A549 treated with dexamethasone at 1 μM for 4 hours (cell line): ENCODE data around the gene TTLL8. TPM values are rescaled to one million over a fixed set of nuclear protein-coding genes. Genes with fewer than 3 reads are reported as not detected.

Experiments
- total RNA-seq: library from RNA; stranded (reverse); fragments of 200-300 nt; extraction: Qiagen RNA extraction; gene quantifications from 5 replicates; pipeline ENCODE4 v1.2.3, GENCODE V29; 2022

The TTLL8 gene
- not detected in 5 replicates for total RNA-seq

DNA sequence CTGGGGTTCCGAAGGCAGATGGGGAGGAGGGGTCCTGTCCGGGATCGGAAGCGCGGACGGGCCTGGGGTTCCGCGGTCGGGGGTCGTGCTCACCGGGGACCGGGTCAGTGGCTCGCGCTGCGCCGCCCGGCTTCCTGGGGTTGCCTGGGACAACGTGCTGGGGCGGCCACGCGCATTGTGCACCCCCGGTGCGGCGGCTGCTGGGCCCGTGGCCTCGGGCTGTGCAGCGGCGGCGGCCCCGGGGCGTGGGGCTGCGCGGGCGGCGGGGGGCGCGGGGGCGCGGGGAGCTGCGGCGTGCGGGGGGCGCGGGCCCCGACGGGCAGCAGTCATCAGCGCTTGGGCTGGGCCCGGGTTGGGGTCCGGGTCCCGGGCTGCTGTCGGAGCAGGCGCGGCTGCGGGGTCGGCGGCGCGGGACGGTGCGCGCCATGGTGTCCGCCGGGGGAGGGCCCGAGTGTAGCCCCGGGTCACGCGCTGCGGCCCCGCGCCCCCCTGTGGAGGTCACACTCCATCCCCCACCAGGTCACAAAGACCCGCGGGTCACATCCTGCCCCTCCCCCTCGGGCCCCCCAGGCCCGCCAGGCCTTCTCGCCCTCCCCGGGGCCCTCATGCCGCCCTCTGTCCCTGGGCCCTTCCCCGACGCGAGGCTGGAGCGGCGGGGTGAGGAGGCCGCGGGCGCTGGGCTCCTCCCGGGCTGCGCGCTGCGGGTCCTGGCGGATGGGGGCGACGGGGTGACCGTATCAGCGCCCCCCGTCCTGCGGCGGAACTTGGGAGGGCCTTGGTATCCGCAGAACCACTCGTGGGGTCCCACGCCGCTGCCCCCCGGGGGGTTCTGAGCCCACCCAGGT lies at the start of gene TTLL8:
TTLL8 (minus strand) TSS at position 238 of the 845 bp plus-strand sequence.

DNA sequence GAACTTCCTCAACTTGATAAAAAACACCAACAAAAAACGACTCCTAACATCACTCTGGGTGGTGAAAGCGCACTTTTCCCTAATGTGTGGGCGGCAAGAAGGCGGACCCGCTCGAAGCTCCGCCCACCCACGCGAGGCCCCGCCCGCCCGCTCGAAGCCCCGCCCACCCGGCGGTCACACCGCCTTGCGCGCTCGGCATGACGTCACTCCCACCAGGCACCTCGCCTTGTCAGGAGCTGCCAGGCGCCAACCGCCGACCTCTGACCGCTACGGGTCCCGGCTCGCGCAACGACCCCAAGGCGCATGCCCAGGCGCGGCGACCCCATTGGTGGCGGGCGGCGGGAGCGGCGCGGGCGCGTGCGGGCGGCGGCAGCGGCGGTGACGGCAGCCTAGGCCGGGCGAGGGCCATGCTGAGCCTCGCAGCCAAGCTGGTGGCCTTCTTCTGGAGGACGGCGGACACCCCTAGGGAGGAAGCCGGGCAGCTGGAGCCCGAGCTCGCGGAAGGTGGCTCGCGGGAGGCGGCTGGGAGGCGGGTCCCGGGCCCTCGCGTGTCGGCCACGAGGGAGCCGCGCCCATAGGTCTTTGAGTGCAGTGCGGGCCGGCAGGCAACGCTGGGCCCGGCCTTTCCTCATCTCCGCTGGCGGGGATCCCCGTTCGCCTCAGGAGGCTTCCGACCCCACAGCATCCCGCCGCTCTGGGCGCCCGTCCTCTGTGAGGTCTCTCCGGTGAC lies 31.7 kb upstream of the TTLL8 start, which contains the start of gene MOV10L1:
MOV10L1 (plus strand) TSS at position 325 of the 730 bp plus-strand sequence; CDS start at position 408, 83 bp downstream.

DNA sequence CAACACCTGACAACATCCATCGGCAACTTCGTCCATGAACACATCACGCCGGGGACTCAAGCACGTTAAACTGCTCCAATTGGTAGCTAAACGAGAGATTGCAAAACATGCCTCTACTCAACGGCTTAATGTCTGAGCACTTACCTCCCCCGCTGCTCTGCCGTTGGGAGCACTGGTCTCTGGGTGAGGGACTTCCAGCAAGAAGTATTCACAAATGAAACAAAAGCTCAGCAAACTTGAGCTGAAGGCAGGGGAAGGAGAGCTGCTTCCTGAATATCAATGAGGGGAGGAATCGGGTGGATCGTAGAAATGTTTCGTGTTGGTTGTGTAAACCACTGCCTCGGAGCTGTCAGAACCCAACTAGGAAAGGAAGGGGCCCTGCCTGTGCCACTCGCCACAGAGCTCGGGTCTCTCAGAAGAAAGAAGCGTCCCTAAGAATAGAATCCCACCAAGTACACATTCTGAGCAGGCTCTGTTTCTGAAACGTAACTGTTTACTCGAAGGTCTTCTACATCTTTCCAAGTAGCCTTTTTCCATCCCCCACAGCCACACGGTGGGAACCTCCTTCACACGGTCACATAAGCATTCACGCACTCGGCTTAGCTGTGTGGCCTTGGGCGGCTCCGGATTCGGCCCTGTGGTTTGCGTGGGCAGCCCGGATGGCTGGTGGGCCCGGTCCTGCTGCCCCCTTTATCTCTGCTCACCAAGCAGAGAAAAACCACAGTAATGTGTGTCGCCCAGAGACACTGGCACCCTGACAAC lies 27.3 kb upstream of the TTLL8 start, which contains the start of gene MLC1:
MLC1 (minus strand) TSS at position 216 of the 762 bp plus-strand sequence. CDS start 524 bp downstream, outside the sequence.

GRCh38 chr22:50012211-50013181 lies 45.6 kb downstream of the TTLL8 start, which contains the start of gene IL17REL:
Gene IL17REL (minus strand): TSS chr22:50012765. CDS start chr22:50012646, 119 bp downstream.

Other genes starting within 250 kb of the TTLL8 start
- gene BRD1, start 230.4 kb downstream of the TTLL8 start, total RNA-seq = 11.4 to 16.7 TPM (median 15.3 TPM) in 5 replicates
- 10.2 to 14.3 TPM (median 14.0 TPM) in 5 replicates for gene ZBED4, start 204.5 kb downstream of the TTLL8 start, total RNA-seq
- gene ALG12, start 139.9 kb downstream of the TTLL8 start, total RNA-seq = 8.2 to 11.8 TPM (median 10.0 TPM) in 5 replicates
- 19.6 to 29.4 TPM (median 27.4 TPM) in 5 replicates for gene CRELD2, start 139.7 kb downstream of the TTLL8 start, total RNA-seq
- gene PIM3, start 97.5 kb downstream of the TTLL8 start, total RNA-seq = 43.7 to 82.4 TPM (median 79.1 TPM) in 5 replicates
- 0.04 to 0.07 TPM (median 0.05 TPM) in 4 of 5 replicates, not detected in the other for gene IL17REL, start 45.5 kb downstream of the TTLL8 start, total RNA-seq
- 0.02 to 0.05 TPM (median 0.02 TPM) in 5 replicates for gene MLC1, start 27.1 kb upstream of the TTLL8 start, total RNA-seq
- 0.10 TPM in 1 of 5 replicates, not detected in the others for gene MOV10L1, start 31.7 kb upstream of the TTLL8 start, total RNA-seq
- 4.7 to 6.5 TPM (median 5.9 TPM) in 5 replicates for gene PANX2, start 112.4 kb upstream of the TTLL8 start, total RNA-seq
- gene TRABD, start 127.6 kb upstream of the TTLL8 start, total RNA-seq = 19.4 to 34.3 TPM (median 30.4 TPM) in 5 replicates
- 11.4 to 19.2 TPM (median 17.8 TPM) in 5 replicates for gene SELENOO, start 142.7 kb upstream of the TTLL8 start, total RNA-seq
- gene TUBGCP6, start 186.7 kb upstream of the TTLL8 start, total RNA-seq = 5.1 to 11.6 TPM (median 9.8 TPM) in 5 replicates
- 5.0 to 12.0 TPM (median 9.8 TPM) in 5 replicates for gene HDAC10, start 193.0 kb upstream of the TTLL8 start, total RNA-seq
- 16.4 to 26.6 TPM (median 22.3 TPM) in 5 replicates for gene MAPK12, start 203.4 kb upstream of the TTLL8 start, total RNA-seq
- 5.0 to 7.8 TPM (median 6.3 TPM) in 5 replicates for gene MAPK11, start 212.1 kb upstream of the TTLL8 start, total RNA-seq
- gene PLXNB2, start 249.3 kb upstream of the TTLL8 start, total RNA-seq = 75.7 to 126 TPM (median 115 TPM) in 5 replicates